GM21515 (cell line): ENCODE data around the gene GPC6.
"Not testable (repeated sequence)": the region's sequence is repeated elsewhere in the genome, so short reads cannot be mapped to it uniquely, and the experiment has no call there.

Experiments used
- ATAC-seq: cut with Tn5 transposase; IDR thresholded peaks from one replicate; pipeline ENCODE4 v1.9.1; 2021; ENCODE audit not compliant: unreplicated experiment

The GPC6 gene

DNA sequence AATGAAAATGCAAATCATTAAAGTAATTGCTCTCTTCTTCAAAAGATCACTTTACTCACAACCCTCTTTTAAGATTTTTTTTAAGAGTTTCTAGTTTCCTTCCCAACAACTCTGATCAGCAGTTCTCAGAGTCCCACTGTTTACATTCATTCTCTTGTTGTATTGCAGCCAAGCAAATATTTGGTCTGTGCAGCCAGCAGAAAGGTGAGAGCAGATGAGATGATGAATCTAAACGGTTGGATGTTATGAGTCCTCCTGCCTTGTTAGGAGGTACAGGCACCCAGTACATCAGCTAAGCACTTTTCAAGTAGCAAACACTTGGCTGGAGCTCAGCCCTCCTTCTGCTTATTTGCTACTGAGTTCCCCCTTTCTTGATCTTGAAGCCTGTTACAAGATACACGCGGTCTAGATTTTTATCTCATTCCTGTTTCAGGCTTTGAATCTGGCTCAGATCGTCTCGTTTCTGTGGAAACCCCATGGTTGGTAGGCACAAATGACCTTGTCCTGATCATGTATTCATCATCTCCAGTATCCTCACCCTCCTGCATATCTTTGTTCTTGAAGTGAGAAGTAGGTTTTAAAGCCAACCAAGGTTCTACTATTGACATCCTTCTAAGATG, 952.1 kb downstream of the GPC6 start:
- ATAC-seq, result no peak

DNA sequence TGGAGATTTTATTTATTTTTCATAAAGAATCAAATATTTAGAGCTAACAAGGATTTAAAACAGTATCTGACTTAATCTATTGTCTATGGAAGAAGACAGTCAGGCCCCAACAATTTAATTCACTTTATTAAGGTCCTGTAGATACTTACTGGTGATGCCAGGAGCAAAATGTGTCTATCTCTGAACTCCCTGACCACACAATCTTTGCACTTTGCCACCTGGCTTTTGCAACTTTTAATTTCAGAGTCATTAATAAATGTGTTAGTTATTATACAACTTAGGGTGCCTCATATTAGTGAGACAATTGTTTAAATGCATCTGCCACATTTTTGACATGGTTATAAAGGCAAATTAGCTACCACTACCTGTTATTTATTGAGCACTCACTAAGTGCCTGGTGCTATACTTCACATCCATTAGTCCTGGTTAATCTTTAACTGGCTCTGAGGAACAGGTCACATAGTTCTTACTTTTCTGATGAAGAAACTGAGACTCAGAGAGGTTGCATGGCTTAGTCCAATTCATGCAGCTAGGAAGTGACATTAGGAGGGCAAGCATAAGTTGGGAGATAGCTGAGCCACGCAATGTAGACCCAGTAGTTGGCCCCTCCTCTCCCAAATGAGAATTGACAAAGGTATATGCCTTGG, 955.0 kb downstream of the GPC6 start:
- ATAC-seq, result no peak

DNA sequence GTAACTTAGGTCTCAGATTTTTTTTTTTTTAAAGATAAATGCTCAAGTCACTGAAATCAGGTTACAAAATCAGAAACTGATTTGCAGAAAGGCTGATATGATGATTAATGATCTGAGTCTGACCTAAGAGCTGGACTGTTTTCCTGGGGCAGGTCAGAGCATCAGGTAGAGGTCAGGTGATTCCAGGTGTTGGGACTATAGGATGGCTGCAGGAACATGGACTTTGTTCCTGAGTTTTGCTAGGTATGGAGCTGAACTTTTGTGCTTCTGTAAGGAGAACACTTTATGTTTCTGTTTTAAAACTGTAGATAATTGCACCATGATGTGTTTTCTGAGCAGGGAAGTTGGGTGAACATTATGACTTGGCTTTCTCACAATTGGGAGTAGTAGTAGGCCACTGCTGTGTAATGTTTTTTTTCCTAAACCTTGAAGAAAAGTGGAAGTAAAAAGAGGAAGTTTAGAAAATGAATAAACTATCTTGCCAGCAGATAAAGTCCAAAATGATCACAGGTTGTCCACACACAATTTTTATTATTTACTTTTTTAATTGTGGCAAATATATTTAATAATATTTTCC, 955.7 kb downstream of the GPC6 start:
- no peak for ATAC-seq

DNA sequence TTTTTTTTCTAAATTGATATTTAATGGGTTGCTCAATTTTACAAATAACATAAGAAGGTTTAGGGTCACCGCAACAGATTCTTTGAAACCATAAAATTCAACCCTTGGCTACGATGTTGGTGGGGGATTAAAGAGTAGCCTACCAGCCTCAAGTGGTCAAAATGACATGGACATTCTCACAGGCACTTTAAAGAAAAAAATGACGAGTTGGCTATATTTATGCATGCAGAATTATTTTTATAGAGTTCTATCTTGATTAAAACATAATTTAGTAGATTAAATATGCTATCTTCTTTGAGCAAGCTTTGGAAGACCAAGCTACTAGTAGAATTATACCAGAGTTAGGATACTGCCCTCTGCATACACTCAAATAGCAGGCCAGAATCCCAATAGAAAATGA, 959.9 kb downstream of the GPC6 start:
- no peak for ATAC-seq

DNA sequence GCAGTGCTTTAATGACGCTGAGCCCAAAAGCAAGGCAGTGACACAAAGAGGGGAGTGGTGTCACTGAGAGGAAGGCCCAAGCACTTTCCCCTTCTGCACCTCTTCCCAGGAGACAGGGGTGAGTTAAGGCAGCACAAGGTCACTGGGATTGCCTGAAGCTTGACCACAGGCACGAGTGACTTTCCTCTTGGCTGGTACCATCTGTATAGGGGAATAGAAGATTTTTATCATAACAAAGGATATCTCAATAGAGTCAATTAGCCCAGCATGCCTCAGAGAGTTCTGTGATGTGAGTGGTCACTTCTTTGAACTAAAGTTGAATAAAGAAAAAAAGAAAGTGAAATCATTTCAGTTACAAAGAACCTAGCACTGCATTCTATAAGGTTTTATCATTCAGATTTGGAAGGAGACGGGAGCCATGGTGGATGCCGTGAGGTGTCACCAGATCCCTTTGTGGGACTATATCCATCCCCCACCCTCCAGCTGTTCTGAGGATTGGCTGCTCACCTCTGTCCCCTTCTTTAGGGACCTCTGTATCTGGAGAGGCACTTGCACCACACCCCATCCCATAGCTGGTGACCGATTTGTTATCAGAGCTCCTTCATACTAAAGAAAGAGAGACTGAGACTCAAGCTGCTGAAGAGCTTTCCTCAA, 961.7 kb downstream of the GPC6 start:
- no peak for ATAC-seq

DNA sequence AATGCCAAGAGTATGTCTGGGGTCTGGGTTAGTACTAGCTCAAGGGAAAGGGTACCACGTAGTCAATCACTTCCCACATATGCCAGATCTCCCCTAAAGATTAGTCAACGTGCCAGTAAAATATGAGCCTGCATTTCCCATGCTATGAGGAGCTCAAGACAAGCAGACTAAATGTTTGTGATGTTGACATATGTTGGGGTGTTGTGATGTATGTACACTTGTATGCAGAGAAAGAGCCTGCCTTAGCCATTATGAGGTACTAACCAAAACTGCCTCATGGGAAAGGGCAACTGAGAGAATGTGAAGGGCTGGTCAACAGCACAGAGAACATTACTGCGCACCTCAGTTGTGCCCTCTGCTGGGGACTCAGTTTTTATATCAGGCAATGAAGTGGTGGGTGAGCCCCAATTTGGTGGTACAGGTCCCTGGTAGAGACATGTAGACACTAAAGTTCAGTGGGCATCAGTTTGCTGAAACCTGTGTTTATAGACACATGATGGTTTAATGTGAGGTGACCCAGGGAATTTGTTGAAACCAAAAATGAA, 965.9 kb downstream of the GPC6 start:
- no peak for ATAC-seq

DNA sequence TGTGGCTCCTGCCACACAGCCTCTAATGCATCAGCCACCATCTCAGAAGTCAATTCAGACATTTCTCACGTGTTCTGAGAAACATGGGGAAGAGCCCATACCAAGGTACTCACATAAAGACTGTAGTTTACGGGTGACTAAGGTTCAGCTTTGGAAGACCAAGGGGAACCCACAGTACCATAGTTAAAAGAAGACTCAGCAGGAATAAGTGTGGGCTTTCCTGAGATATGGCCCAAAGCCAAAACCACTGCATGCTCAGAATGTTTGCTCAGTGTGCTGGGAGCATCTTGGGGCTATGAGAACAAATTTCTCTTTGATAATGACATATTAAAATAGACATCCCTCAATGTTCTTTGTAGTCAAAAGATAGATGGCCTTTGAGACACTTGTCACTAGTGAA, 969.1 kb downstream of the GPC6 start:
- ATAC-seq, result no peak

DNA sequence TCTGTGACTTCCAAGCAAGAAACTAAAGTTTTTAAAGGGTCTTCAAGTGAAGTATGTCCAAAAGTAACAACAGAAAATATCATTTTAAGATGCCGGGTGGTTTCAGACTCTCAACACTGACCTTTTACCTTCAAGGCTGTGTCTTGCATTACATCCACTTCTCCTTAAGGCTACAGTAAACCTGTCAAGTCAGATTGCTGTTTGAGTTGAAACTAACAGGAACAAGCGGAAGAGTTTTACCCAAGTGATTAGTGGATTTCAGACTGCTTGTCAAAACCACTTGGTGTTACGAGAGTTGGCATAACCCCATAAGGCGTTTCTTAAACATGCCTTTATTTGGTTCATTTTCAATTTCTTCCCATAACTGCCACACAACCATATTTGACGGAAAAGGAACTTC, 969.8 kb downstream of the GPC6 start:
- no peak for ATAC-seq

DNA sequence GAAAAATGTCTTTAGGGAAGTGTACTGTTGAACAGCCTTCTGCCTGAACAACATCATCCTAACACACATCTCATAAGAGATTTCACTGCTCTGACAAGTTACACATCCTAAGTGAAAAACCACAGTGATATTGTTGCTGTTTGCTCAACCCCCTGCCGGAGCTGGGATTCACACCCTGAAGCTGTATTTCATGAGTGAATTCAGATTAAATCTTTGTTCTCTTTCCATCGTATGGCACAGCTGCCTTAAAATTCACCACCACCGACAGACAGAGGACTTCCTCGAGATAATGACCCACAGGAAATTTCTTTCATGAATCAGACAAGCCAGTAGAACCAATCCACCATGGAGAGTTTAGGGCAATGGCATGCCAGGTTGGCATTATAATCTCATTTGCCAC, 972.1 kb downstream of the GPC6 start:
- no peak for ATAC-seq

DNA sequence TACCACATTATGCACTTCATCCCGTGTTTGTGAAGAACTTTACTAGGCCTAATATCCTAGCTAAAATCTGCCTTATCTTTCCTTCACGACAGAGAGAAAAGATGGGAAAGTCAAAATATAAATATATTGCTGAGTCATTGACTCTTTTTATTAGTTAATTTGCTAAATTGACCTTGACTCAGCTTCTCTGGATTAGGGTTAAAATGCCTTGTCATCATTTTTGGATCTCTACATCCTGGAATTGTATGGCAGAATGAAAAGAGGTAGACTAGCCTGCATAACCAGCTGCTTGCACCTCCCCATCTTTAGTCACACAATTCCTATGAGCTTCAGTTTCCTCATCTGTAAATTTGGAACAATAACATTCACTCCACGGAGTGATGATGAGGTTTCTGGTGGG, 972.5 kb downstream of the GPC6 start:
- ATAC-seq, result no peak

DNA sequence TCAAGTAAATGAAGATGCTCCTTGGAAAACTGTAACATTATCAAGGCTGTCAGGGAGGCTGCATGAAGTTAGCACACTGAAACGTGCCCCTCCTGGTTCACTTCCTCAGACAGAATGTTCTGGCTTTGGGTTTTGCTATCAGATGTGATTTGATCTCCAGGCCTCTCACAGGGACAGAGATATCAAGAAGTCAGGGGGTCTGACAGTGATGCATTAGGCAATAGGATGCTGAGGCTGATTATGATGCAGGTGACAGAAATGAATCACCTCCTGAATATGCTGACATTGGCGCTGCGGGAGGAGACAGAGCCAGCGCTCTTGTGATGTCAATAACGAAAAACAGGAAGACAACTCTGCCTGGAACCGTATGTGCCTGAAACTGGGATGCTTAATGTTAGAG, 974.4 kb downstream of the GPC6 start:
- ATAC-seq, result no peak

DNA sequence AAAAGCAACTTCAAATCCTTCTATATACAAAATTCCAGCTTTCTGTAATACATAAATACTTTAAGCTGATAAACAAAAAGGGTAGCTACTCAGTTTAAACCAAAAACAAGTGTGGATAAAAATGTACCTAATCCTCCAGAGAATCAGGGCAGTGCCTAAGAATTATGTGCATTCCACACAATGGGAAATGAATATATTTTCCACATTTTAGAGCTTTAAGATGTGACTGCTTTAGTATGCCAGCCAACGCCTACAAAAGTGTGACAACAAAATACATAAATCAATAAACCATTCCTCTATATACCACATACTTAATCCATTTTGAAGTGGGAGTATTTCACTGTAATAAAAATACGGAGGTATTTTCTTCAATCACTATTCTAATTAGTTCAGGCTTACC, 977.6 kb downstream of the GPC6 start:
- ATAC-seq, result no peak

DNA sequence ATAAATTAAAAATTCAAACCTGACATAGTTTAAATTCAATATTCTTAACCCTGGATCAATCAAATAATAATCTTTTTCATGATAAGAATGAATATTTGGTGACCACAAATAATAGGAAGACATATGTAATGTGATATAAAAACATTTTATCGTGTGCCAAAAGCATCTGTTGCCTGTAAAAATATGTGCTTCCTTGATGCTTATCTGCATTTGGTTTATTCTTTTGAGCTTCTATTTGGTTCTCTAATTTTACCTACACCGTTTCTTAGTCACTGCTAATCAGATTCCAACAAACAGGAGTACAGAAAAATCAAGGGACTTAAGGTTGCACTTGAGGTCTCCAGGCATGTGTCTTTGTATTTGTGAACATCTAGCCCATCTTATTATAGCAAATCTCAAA, 978.3 kb downstream of the GPC6 start:
- ATAC-seq, result no peak

DNA sequence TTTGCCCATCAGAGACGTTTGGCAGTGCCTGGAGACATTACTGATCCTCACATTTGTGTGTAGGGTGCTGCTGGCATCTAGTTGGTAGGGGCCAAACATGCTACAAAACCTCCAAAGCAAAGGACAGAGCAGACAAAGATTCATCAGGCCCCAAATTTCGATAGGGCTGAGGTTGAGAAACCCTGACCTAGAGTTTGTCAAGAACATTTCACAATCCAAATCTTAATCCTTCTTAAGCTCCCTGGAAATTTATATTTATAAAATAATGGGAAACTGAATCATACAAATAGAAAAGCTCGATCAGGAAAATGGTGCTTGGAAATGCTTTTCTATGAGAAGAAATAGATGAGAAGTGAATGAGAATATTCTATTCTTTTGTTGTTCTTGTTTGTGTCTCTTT, 979.3 kb downstream of the GPC6 start:
- ATAC-seq, result no peak

DNA sequence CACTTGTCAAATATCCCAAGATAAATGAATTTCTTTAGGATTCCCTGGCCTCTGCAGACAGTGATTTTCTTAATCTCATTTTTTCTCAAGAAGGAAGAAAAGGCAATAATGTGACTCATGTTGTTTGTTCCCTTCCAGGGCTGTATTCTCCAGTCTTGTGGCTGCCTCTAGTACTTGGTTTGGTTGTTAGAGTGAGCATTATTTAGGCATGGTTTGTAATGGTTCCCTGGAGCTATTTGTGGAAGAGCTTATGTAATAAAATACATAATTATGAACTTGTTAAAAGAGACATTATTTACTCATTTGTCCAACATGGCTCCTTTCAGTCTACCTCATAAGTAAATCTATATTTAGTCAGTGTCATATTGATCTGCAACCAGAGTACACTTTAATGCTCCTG, 982.5 kb downstream of the GPC6 start:
- no peak for ATAC-seq

DNA sequence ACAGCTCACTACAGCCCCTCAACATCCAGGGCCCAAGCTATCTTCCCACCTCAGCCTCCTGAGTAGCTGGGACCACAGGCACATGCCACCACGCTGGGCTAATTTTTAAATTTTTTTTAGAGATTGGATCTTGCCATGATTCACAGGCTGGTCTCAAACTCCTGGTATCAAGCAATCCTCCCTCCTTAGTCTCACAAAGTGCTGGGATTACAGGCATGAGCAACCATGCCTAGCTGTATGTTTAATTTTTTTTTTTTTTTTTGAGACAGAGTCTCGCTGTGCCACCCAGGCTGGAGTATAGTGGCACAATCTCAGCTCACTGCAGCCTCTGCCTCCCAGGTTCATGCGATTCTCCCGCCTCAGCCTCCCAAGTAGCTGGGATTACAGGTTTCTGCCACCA, 983.3 kb downstream of the GPC6 start:
- not testable (repeated sequence) for ATAC-seq

DNA sequence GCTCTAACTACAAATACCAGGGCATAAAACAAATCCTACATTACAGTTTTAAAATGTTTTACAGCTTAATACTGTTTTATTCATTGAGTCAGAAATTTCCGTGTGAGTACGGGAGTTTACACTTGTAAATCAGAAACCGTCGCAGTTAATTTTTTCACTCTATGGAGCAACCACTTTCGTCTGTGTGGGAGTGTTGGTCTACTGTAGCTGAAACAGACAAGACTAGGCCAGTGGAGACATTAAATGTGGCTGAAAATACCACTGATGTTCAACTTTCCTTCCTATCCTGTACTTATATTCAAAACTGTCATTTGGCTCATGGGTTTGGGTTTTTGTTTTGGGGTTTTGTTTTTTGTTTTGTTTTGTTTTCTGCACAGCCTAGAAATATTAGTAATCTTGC, 984.2 kb downstream of the GPC6 start:
- ATAC-seq, result no peak

DNA sequence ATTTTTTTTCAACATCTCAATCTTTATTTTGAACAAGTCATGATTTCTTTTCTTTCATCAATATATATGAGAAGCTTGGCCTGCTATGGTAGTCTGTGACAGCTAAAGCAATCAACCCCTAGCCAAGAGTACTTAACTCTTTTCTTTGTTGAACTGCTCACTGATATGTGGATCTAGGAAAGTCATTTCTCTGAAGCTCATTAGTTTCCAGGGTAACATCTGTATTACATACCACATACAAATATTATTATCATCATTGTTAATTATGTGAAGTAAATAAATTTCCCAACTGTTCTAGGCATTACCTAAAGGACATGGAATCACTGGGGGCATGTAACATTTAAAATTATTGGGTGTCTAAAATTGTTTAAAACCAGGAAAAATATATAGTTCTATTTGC, 985.6 kb downstream of the GPC6 start:
- ATAC-seq, result no peak

DNA sequence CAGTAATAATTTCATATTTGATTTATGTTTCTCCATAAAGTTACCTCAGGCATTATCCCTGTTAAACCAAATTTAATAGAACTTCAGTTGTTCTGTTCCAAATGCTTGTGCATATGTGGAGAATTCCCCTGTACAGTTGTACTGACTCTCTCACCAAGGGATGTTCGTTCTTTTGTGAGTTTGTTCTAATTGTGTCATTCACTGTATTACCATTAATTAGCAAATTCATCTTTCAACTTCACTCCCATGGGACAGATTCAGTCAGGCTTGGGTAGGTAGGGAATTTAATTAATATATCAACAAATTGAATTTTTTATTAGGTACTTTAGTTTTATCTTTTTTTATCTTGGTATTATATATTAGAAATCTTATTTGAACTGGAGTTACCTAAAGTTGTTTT, 987.5 kb downstream of the GPC6 start:
- no peak for ATAC-seq

DNA sequence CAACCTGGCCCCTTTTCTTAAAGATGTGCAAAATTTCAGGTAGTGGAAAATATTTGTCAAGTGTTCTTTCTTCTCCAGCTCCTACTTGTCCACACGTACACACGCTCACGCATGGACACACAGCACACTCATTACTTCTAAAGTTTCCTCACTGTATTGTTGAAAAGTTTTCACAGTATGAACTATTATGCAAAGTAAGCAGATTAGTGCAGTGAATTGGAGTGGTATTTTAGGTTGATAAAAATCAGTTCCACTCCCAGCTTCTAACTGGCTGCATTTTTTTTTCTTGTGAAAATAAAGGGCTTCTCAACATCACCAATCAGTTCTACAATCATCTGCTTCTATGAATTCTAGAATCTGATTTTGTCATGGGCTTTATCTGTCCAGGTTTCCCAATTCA, 988.4 kb downstream of the GPC6 start:
- no peak for ATAC-seq

DNA sequence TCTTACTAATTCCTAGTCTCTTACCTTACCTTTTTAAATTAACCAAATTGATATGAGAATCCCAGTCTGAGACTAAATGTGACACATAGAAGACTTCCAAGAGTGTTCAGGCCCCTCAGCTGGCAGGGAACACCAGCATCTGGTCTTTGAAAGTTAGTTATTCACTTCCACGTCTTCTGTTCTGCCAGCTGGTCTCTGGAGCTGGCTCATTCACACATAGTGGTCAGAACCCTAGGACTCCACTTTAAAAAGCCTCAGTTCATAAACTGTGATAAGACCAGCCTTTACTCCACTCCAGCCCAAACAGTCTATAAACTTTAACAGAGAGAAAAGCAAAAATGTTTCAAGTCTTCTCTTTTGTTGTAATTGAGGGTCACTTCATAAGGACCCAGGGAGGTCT, 989.9 kb downstream of the GPC6 start:
- ATAC-seq, result no peak

DNA sequence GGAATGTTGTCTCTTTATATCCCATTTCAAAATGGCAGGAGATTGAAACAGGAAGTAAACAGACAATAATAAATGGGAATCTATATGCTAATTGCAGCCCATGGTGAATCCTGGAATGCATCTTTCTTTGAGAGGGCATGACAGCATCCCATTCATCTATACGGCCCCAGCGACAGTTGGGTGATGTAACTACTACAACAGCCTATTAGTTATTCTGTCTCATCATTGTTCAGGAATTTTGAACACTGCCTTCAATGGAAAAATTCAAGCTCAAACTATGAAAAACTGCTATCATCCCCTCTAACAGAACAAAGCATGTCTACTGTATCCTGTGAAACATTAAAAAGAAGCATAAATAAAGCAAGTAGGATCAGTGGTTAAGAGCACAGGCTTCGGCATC, 990.8 kb downstream of the GPC6 start:
- ATAC-seq, result no peak
